GM19397 (cell line): Measurements from ENCODE around the gene WDSUB1.

Experiments
- ATAC-seq: cut with Tn5 transposase; IDR thresholded peaks from one replicate; pipeline ENCODE4 v1.9.1; 2021; ENCODE audit warnings: mild to moderate bottlenecking, moderate library complexity; ENCODE audit not compliant: unreplicated experiment

WDSUB1 gene

DNA sequence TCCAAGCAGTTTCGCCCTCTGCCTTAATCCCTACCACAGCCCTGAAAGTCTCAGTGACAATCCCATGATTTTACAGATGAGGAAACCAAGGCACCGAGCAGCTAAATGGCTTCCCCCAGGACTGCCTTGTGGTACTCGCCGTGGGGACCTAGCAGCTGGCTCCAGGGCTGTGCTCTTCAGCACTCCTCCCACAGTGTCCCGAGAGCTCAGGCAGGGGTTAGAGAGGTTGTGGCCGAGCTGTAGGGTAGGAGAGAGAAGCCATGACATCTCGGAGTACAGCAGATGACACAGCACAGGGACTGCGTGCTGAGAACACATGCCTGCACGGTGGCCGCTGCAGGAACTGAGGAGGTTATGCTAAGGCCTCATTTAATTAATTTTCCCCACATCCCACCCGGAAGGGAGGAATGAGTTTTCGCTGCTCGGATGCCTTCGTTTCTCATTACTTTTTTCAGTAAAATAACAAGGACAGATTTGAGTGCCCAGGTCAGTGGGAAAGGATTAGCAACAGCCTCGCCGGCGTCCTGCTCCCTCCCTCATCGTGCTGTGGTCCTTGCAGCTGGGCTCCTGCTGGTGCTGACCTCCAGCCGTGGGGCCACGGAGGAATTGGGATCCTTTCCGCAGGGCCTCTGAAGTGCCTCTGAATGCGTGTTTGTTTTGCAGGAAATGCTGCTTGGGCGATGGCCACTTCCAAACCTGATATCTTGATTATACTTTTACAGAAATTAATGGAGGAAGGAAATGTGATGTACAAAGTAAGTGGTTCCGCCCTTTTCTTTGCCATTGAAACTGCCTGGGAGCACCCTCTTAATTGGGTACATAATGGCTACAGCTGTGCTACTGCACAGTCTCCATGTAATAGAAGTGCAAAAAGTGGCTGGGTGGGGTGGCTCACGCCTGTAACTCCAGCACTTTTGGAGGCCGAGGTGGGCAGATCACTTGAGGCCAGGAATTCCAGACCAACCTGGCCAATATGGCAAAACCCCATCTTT, 61.2 kb downstream of the WDSUB1 start:
- ATAC-seq, result no peak

GRCh38 chr2:159224061-159224813, 62.3 kb downstream of the WDSUB1 start:
- ATAC-seq, result no peak

- no peak for ATAC-seq
These were observed 67.0 kb downstream of the WDSUB1 start for GRCh38 chr2:159219394-159219998.

- ATAC-seq, result no peak
These were observed 68.1 kb downstream of the WDSUB1 start for GRCh38 chr2:159218389-159218788.

- ATAC-seq, result no peak
These were observed 68.8 kb downstream of the WDSUB1 start for GRCh38 chr2:159217676-159218075.

GRCh38 chr2:159215116-159215515, 71.4 kb downstream of the WDSUB1 start:
- no peak for ATAC-seq

DNA sequence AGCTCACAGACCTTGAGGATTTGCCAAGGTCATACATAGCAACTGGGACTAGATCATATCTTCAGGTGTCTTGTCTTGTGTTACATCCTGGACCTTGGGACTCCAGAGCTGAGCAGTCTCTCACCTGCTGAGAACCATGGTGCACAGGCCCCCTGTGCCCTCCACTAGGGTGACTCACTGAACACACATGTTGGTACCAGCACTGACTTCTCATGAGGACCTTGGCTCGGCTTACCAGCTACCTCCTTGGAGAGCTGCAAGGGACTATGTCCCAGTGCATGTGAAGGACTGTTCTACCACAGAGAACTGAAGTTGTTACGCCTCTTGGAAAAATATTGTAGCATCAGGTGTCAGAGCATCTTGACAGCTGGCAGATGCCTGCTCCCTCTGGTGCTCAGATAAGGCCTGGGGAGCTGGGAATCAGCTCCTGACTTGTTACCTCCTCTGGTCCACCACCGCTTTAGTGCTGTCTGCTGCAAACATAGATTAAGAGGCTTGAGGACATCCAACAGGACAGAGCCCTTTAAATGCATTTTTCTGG, 72.1 kb downstream of the WDSUB1 start:
- ATAC-seq, result no peak

DNA sequence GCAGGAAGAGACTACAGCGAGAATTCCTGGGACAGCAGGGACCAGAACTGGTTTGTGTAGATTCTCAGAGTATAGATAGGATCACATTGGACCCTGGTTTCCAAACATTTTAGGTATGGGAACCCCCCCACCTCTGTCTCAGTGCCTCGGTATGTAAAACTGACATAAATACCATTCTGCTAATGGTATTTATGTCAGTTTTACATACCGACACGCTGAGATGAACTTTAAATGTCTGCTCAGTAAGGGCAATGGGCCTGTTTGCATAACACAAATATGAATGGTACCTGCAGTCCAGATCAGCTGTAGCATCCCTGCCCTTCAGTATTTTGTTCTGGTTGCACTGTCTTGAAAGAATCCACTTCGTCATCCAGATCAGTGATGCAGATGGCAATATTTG, 73.2 kb downstream of the WDSUB1 start:
- no peak for ATAC-seq

DNA sequence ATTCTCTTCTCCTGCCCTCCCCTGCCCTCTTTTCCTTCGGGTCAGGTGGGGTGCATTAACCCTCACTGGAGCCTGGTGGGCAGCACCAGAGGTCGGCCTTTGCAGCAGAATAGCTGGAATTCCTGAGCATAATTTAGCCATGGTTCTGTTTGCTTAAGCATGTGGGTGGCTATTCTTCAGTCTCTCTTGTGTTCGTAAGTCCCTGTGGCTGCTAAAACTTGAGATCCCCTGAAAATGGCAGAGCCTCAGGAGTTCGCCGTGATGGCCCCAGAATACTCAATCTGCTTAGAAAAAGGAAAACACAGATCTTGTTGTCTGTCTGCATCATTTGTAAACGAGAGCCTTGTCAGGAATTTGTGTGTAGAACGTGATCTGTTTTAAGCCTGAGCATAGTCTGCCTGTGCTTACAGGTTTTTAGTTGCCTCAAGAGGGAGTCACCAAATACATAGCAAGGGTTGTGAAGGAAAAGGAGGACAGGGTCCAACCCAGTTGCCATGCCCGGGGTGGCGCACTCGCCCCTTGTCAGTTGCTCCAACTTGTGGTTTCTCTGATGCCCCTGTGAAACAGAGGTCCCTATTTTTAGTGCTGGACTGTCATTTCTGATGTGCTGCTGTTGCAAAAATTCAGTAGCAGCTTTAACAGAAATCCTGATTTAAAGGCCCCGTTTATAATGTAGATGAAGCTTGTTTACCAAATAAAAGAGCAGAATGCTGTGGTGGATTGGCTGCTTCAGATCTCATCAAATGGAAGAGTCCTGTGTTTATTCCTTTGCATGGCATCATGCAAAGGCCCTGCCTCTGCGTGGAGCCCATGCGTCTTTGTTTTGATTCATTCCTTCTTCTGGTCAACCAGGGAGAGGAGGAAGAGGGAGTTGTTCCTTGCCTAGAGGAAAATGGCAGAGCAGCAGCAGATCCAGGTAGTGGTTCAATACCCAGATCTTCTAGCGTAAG, 74.8 kb downstream of the WDSUB1 start:
- no peak for ATAC-seq

DNA sequence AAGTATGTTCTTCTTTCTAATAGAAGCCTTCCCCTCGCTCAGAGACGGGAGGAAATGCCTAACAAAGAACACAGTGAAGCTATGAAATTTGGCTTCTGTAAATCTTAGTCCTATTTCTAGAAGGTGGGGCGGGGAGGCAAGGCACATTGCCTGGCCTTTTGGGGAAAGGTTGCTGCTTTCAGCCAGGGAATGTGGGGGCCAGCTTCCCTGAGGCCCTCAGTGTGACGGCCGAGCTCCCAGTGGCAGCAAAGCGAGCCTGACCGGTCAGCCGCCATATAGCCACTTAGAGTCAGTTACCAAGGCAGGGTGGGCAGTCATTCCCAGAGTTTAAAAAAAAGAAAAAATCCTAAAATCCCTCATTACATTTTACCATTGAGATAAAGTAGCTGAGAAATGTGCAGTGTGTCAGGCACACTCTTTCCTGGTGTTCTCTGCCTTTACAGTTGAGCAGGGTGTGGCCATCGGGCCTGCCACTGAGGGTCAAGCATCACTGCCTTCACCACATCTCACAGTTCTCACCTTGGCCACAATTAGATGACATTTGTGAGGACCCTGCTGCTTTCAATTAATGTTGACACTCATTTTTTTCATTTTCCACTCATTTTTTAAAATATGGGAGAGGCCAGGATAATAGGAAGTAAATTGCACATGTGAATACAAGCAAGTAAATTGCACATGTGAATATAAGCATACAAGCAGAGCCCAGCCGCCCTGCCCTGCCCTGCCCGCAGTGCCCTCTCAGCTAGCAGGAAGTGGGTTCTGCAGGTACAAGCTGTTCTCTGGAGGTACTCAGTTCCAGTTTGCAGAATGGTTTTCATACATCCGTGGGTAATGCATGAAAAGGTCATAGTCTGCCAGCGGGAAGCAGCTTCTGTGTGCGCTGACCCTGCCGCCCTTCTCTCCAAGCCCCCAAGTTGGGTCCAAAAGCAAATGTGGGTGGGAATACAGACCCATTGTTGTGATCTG, 76.9 kb downstream of the WDSUB1 start:
- ATAC-seq, result peak; percentile 63

DNA sequence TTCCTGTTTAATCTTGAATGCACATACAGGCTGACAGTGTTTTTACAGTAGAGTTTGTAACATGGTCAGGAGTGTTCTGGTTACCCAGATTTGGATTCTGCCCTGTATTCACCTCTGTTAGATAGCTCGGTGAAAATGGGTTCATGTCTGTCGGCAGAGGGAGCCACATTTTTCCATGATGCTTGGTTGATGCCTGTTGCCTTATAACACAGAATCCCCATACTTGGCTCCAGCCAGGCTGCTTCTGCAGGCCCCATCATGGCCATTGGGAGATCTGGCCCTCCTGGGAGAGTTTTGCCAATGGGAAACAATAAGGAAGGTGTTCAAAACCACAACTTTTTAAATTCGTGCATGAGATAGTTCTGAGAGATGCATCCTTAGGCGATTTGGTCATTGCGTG, 78.1 kb downstream of the WDSUB1 start:
- no peak for ATAC-seq

GRCh38 chr2:159206736-159207380, 79.6 kb downstream of the WDSUB1 start:
- no peak for ATAC-seq

DNA sequence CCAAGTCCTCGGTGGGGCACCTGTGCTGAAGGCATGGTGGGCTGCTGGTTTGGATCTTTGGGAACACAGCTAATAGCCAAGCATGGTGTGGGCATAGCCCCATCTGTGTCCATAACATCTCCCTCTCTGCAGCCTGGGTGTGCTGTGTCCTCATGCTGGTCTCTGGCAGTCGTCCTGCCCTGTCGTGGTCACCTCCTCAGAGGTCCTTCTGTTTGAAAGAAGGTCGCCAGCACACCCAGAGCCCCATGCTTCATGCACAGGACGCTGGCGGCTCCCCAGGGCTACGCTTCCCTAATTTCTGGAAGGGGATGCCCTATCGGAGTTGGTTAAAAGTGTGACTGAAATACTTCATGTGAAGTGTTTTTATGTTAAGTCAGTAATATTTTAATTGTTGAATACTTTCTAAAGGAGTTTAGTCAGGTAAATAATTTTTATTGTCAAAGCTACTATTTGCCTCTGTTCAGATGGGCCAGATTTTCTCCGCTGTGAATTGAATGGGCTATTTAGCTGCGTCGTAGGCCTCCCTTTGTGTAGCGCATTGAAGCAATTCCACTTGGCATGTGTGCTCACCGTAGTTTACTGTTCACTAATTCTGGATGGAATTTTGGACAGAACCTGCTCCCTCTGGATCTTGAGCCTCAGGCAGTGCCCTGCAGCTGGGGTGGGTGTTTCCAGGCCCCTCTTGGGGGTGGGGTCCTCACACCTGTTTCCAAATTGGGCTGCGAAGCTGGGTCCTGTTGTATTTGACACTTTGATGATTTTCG, 81.9 kb downstream of the WDSUB1 start:
- no peak for ATAC-seq

GRCh38 chr2:159202568-159203071, 83.9 kb downstream of the WDSUB1 start:
- no peak for ATAC-seq

DNA sequence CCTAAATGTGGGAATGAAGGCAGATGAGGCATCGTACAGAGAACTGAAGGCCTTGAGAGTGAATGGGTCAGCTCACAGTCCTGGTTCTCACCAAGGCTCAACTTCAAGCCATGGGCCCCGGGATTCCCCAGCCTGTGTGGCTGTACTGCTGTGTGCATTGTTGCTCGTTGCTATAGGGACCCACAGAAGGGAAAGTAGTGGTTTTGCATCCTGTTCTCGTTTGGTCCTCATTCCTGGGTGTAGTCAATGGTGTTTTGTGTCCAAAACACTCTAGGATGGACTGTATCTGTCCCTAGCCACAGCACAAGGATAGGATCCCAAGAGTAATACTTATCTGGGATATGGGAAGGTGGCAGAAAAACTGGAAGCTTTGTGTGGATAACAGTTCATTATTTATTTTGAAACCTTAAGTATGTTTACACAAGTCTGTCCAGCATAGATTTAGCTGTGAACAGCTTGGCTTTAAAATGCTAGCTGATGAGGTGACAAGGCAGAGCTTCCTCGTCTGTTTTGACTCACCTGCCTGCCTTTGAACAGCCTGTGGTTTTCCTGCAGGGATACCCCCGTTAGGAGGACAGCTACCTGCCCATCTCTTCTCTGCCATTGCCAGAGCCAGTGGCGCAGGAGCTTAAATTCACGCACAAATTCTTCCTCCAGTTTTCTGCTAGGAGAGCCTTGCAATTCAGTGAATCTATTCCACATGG, 85.0 kb downstream of the WDSUB1 start:
- ATAC-seq, result peak; percentile 98

GRCh38 chr2:159200498-159200897, 86.0 kb downstream of the WDSUB1 start:
- ATAC-seq, result no peak
